ENCODE results near the gene MAPK10.

The MAPK10 gene
- total RNA-seq = 0 to 0.29 (median 0.06) reads per million in 9 experiments

DNA sequence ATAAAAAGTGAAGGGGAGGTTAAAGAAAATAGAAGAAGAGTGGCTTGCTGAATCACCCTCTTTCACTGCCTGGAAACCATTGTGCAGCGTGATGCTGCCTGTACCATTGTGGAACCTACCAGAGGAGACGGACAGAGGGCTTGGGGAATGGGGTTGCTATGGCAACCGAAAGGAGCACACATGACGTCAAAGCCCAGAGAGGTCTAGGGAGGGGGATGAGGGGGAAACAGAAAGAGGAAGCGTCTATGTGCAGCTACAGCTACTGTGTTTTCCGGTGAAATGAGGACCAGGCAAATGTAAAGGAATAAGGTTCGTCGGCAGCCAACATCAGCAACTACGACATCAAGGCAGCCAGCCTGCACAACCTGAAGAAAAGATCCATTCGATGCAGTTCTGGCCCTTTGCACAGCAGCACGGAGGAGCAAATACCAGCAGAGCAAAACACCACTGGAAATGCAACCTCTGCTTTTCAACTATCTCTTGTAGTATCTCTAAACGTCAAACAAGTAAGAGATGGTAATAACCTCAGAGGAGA, at the start of gene MAPK10:
TSS of gene MAPK10 (minus strand) at position 110 of the 535 bp plus-strand sequence.
- Mint-ChIP-seq H3K36me3 (ENCODE audit: insufficient read depth) (no peaks in the 10 kb centered on the region), H3K27ac (peak within 1 kb of the TSS in 1 of 2 donors; percentile 89), H3K27me3 (no peaks in the 10 kb centered on the region)

GRCh38 chr4:86403575-86403974, 43.7 kb upstream of the MAPK10 start:
- Mint-ChIP-seq H3K27ac (no peak overlapping the region), H3K36me3 (ENCODE audit: insufficient read depth) (no peaks in the 10 kb centered on the region), H3K4me3 (no peak overlapping the region), H3K4me1 (ENCODE audit: low read depth in 2 of 2) (no peaks in the 10 kb centered on the region), H3K27me3 (no peaks in the 10 kb centered on the region), H3K9me3 (peaks cover 0 to 3% of the 10 kb centered on the region in 2 donors)
- ATAC-seq (replicated peaks) (no peak), DNase-seq (no peak)

More for the DNA sequence above, at the start of gene MAPK10:
- DNase-seq = peak in 2 of 3 experiments; percentile 16 to 23
- ATAC-seq (replicated peaks) = peak; percentile 92
- Mint-ChIP-seq H3K4me3 (peak within 1 kb of the TSS; percentile 41 to 64), H3K9me3 (peaks cover 0 to 4% of the 10 kb centered on the region in 2 donors), H3K4me1 (ENCODE audit: low read depth in 2 of 2) (peaks cover 0 to 8% of the 10 kb centered on the region in 2 donors)

GRCh38 chr4:86401826-86402225, 42.0 kb upstream of the MAPK10 start:
- ATAC-seq (replicated peaks) (no peak), DNase-seq (no peak)
- no peaks in the 10 kb centered on the region for H3K36me3 Mint-ChIP-seq (ENCODE audit: insufficient read depth)
- H3K27me3 Mint-ChIP-seq = no peaks in the 10 kb centered on the region
- no peaks in the 10 kb centered on the region for H3K4me1 Mint-ChIP-seq (ENCODE audit: low read depth in 2 of 2)
- H3K9me3 Mint-ChIP-seq = peaks cover 0 to 3% of the 10 kb centered on the region in 2 donors
- H3K27ac Mint-ChIP-seq = no peak overlapping the region
- H3K4me3 Mint-ChIP-seq = no peak overlapping the region

GRCh38 chr4:86400216-86400615, 40.4 kb upstream of the MAPK10 start:
- no peaks in the 10 kb centered on the region for H3K36me3 Mint-ChIP-seq (ENCODE audit: insufficient read depth)
- no peaks in the 10 kb centered on the region for H3K4me1 Mint-ChIP-seq (ENCODE audit: low read depth in 2 of 2)
- no peaks in the 10 kb centered on the region for H3K27me3 Mint-ChIP-seq

DNA sequence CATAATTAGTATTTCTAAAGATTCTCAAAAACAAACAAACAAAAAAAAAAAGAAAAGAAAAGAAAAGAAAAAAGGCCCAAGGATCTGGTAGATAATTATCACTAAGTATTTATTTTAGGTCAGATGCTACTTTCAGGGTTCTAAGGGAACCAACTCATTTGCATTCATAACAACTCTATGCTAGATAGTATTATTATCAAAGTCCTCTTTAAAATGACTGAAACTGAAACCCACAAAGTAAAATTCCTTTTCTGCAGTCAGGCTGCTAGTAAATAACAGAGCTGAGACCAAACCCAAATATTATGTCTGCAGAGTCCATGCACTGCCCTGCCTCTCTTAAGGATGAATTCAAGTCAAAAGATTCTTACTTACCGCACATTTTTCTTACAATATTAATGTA, 38.3 kb upstream of the MAPK10 start:
- Mint-ChIP-seq H3K4me3 (no peak overlapping the region), H3K36me3 (ENCODE audit: insufficient read depth) (no peaks in the 10 kb centered on the region), H3K27me3 (no peaks in the 10 kb centered on the region), H3K9me3 (peaks cover 0 to 3% of the 10 kb centered on the region in 2 donors), H3K27ac (no peak overlapping the region), H3K4me1 (ENCODE audit: low read depth in 2 of 2) (no peaks in the 10 kb centered on the region)
- ATAC-seq (replicated peaks) (no peak), DNase-seq (no peak)

More at GRCh38 chr4:86400216-86400615, 40.4 kb upstream of the MAPK10 start:
- no peak overlapping the region for H3K4me3 Mint-ChIP-seq
- no peak for DNase-seq
- ATAC-seq (replicated peaks) = no peak
- peaks cover 0 to 3% of the 10 kb centered on the region in 2 donors for H3K9me3 Mint-ChIP-seq
- H3K27ac Mint-ChIP-seq = no peak overlapping the region

GRCh38 chr4:86393749-86394148, 33.9 kb upstream of the MAPK10 start:
- H3K4me3 Mint-ChIP-seq = no peak overlapping the region
- H3K27me3 Mint-ChIP-seq = no peaks in the 10 kb centered on the region
- no peaks in the 10 kb centered on the region for H3K9me3 Mint-ChIP-seq
- no peaks in the 10 kb centered on the region for H3K36me3 Mint-ChIP-seq (ENCODE audit: insufficient read depth)
- no peak for DNase-seq
- H3K4me1 Mint-ChIP-seq (ENCODE audit: low read depth in 2 of 2) = no peaks in the 10 kb centered on the region
- no peak for ATAC-seq (replicated peaks)
- H3K27ac Mint-ChIP-seq = no peak overlapping the region

GRCh38 chr4:86389664-86390063, 29.8 kb upstream of the MAPK10 start:
- no peak overlapping the region for H3K4me3 Mint-ChIP-seq

DNA sequence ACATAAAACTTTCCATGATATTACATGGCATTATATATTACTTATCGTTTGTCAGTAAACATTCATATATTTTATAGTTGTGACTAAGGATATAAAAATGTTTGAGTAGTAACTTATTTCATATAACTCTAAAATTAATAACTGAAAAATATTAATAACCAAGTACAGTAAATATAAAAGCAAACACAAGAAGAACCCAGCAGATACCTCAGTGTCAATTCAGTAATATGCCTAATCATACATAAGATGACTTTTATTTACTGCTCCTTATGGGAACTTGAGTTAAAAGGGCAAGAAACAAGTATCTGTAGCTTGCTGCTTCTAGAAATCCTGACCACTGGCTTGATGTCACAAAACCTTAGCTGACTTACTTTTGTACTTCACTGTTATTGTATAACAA, 28.4 kb upstream of the MAPK10 start:
- Mint-ChIP-seq H3K27ac (no peak overlapping the region), H3K4me1 (ENCODE audit: low read depth in 2 of 2) (no peaks in the 10 kb centered on the region), H3K27me3 (no peaks in the 10 kb centered on the region), H3K4me3 (no peak overlapping the region), H3K36me3 (ENCODE audit: insufficient read depth) (peaks cover 2% of the 10 kb centered on the region), H3K9me3 (peaks cover 0 to 6% of the 10 kb centered on the region in 2 donors)
- DNase-seq (no peak), ATAC-seq (replicated peaks) (no peak)

More at GRCh38 chr4:86389664-86390063, 29.8 kb upstream of the MAPK10 start:
- ATAC-seq (replicated peaks) = no peak
- peaks cover 2% of the 10 kb centered on the region for H3K36me3 Mint-ChIP-seq (ENCODE audit: insufficient read depth)
- no peak for DNase-seq
- H3K27me3 Mint-ChIP-seq = no peaks in the 10 kb centered on the region
- no peak overlapping the region for H3K27ac Mint-ChIP-seq
- peaks cover 0 to 3% of the 10 kb centered on the region in 2 donors for H3K9me3 Mint-ChIP-seq
- no peaks in the 10 kb centered on the region for H3K4me1 Mint-ChIP-seq (ENCODE audit: low read depth in 2 of 2)

DNA sequence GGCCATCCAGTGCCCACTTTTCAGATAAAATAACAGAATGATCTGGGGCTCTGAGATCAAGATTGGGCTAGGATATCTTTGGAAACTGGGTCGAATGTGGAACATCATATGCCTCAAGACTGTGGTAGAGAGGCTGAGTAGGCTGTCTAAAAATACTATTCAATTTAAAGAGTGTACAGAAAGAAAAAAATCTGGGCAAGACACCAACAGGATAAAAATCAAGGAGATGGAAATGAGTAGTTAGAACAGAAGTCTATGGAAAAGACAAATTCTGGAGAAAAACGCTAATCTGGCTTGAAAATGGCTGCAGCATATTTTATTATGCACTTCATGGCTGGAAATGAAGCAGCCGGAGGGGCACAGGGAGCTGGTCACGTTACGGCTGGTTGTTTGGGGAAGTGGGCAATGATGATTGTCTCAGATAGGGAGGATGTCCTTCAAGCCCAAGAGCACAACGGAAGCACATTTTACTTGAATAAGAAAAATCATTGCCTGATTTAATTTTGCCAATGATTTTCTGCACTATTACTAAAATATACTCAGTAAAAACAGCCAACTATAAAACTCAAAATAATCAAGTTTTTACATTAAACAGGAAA, 27.1 kb upstream of the MAPK10 start:
- Mint-ChIP-seq H3K4me1 (ENCODE audit: low read depth in 2 of 2) (no peaks in the 10 kb centered on the region), H3K27me3 (no peaks in the 10 kb centered on the region), H3K27ac (no peak overlapping the region), H3K9me3 (peaks cover 0 to 6% of the 10 kb centered on the region in 2 donors), H3K36me3 (ENCODE audit: insufficient read depth) (peaks cover 2% of the 10 kb centered on the region), H3K4me3 (no peak overlapping the region)
- ATAC-seq (replicated peaks) (no peak), DNase-seq (no peak)

- no peaks in the 10 kb centered on the region for H3K4me1 Mint-ChIP-seq (ENCODE audit: low read depth in 2 of 2)
- no peak overlapping the region for H3K27ac Mint-ChIP-seq
- ATAC-seq (replicated peaks) = no peak
- no peaks in the 10 kb centered on the region for H3K27me3 Mint-ChIP-seq
- no peak for DNase-seq
- H3K4me3 Mint-ChIP-seq = no peak overlapping the region
- peaks cover 2% of the 10 kb centered on the region for H3K36me3 Mint-ChIP-seq (ENCODE audit: insufficient read depth)
- peaks cover 0 to 11% of the 10 kb centered on the region in 2 donors for H3K9me3 Mint-ChIP-seq
Measured at GRCh38 chr4:86386201-86386600, 26.3 kb upstream of the MAPK10 start.

GRCh38 chr4:86381431-86381830, 21.6 kb upstream of the MAPK10 start:
- peaks cover 11 to 12% of the 10 kb centered on the region in 2 donors for H3K9me3 Mint-ChIP-seq
- no peak overlapping the region for H3K4me3 Mint-ChIP-seq
- H3K4me1 Mint-ChIP-seq (ENCODE audit: low read depth in 2 of 2) = no peaks in the 10 kb centered on the region
- DNase-seq (no peak), ATAC-seq (replicated peaks) (no peak)
- no peaks in the 10 kb centered on the region for H3K36me3 Mint-ChIP-seq (ENCODE audit: insufficient read depth)
- H3K27me3 Mint-ChIP-seq = no peaks in the 10 kb centered on the region
- H3K27ac Mint-ChIP-seq = no peak overlapping the region

GRCh38 chr4:86380181-86380724, 20.4 kb upstream of the MAPK10 start:
- H3K27me3 Mint-ChIP-seq = no peaks in the 10 kb centered on the region
- H3K9me3 Mint-ChIP-seq = peaks cover 10 to 11% of the 10 kb centered on the region in 2 donors
- H3K27ac Mint-ChIP-seq = no peak overlapping the region
- H3K36me3 Mint-ChIP-seq (ENCODE audit: insufficient read depth) = no peaks in the 10 kb centered on the region
- ATAC-seq (replicated peaks) (no peak), DNase-seq (no peak)
- no peaks in the 10 kb centered on the region for H3K4me1 Mint-ChIP-seq (ENCODE audit: low read depth in 2 of 2)
- no peak overlapping the region for H3K4me3 Mint-ChIP-seq

GRCh38 chr4:86376850-86377249, 17.0 kb upstream of the MAPK10 start:
- H3K4me1 Mint-ChIP-seq (ENCODE audit: low read depth in 2 of 2) = no peaks in the 10 kb centered on the region
- ATAC-seq (replicated peaks) (no peak), DNase-seq (no peak)
- peaks cover 8 to 22% of the 10 kb centered on the region in 2 donors for H3K9me3 Mint-ChIP-seq
- H3K27me3 Mint-ChIP-seq = peaks cover 0 to 1% of the 10 kb centered on the region in 2 donors
- no peak overlapping the region for H3K4me3 Mint-ChIP-seq
- H3K27ac Mint-ChIP-seq = no peak overlapping the region
- no peaks in the 10 kb centered on the region for H3K36me3 Mint-ChIP-seq (ENCODE audit: insufficient read depth)

DNA sequence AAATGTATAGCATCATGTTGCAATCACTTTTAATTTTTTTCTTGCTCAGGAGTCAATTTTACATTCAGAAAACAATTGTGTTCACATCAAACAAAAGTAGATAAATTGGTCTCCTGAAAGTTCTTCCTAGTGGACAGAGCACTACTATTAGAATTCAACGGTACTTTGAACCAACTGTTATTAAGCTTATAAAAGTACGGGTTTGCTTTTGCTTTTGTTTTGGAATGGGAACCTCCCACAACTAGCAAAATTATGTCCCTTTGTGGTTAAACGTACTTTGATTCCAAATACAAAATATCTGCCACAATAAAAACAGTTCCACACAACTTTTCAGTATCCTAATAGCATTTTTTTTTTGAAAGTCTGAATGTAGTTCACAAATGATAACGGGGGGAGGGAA, 8.6 kb upstream of the MAPK10 start:
- Mint-ChIP-seq H3K9me3 (peaks cover 5 to 18% of the 10 kb centered on the region in 2 donors), H3K27me3 (peaks cover 0 to 6% of the 10 kb centered on the region in 2 donors), H3K4me3 (no peak overlapping the region), H3K27ac (no peak overlapping the region), H3K4me1 (ENCODE audit: low read depth in 2 of 2) (no peaks in the 10 kb centered on the region), H3K36me3 (ENCODE audit: insufficient read depth) (no peaks in the 10 kb centered on the region)
- no peak for DNase-seq
- no peak for ATAC-seq (replicated peaks)
